Upper lobe of right lung (tissue), 1 donor: ENCODE results near the gene ATP2A1. TPM values are rescaled to one million over a fixed set of nuclear protein-coding genes. Genes with fewer than 3 reads are reported as not detected.
"Not testable (repeated sequence)": the region's sequence is repeated elsewhere in the genome, so short reads cannot be mapped to it uniquely, and the experiment has no call there.

Experiments
- ATAC-seq: fragments of 200-7000 bp; cut with Tn5 transposase; one replicate; pipeline ENCODE4 v1.9.1; 2020; ENCODE audit warnings: mild to moderate bottlenecking, moderate library complexity
- DNase-seq: peaks from one replicate; pipeline ENCODE4 v3.0.0-alpha.2; 2020
- H3K27ac ChIP-seq: fragments of 200-600 bp; one replicate; pipeline ENCODE4 v1.8.0; 2022
- H3K27me3 ChIP-seq: fragments of 200-600 bp; one replicate; pipeline ENCODE4 v1.8.0; 2022; ENCODE audit warnings: mild to moderate bottlenecking
- H3K36me3 ChIP-seq: fragments of 200-600 bp; one replicate; pipeline ENCODE4 v1.8.0; 2022
- H3K4me1 ChIP-seq: fragments of 200-600 bp; one replicate; pipeline ENCODE4 v1.8.0; 2022
- H3K4me3 ChIP-seq: fragments of 200-600 bp; one replicate; pipeline ENCODE4 v1.8.0; 2022; ENCODE audit warnings: mild to moderate bottlenecking
- H3K9me3 ChIP-seq: fragments of 200-600 bp; one replicate; pipeline ENCODE4 v1.8.0; 2022
- CTCF ChIP-seq: fragments of 200-600 bp; IDR thresholded peaks from one replicate; pipeline ENCODE4 v1.8.0; 2022; ENCODE audit warnings: antibody characterized with exemption
- intact Hi-C: fragments of 100-400 bp; cut with DNase I; formaldehyde crosslinking; loops from one replicate; pipeline ENCODE4 v1.11.0; 2022
- total RNA-seq: library from RNA; stranded (reverse); fragmentation: NEBNext Ultra II Directional; extraction: Animal tissue kit (Norgen Biotek cat#: 25700); gene quantifications from one replicate; pipeline ENCODE4 v1.2.1, GENCODE V29; 2021
- donor health status: DM: no; HTN: yes; CAD: no; lungs with severe emphysema.

The ATP2A1 gene
- total RNA-seq, 1 donor from 2014 or later, result 0.46 TPM

DNA sequence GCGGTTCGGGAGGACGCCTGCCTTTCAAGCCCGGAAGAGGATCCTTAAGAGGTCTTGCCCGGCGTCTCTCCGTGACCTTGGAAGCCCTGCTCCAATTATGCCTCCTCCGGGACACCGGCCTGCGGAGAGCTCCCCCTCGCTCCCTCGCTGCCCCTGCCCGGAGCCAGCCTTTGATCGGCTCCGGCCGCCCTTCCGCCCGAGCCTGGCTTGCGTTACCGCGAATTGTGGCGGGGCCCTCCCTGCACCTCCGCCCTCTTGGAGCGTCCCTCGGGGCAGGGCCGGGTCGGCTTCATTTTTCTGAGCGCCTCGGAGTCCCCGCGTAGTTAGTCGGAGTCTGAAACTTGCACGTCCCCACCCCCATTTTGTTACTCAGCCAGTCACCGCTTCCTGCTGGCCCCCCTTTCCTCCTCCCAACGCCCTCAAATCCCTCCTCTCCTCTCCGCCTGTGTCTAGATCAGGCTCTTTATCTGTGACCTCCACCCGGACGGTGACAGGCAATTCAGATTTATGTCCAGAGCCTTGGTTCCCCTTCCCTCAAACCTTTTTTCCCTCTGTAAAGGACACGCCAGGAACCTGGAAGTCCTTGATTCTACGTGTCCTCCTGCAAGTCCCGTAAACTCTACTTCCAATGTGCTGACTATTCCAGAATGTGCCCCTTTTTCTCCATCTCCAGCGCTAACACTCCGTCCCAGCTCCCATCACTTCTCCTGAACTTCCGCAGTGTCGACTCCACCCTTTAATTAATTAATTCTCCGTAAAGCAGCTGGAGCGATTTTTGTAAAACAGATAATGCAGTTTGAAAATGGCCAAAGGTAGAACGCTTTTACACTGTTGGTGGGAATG lies 47.3 kb downstream of the ATP2A1 start:
- Histone ChIP-seq H3K27ac (peak overlapping the region; percentile 96), H3K4me1 (peaks cover 7% of the 10 kb centered on the region), H3K4me3 (peak overlapping the region; percentile 68), H3K27me3 (no peaks in the 10 kb centered on the region), H3K36me3 (no peaks in the 10 kb centered on the region), H3K9me3 (no peaks in the 10 kb centered on the region)
- no peak for TF ChIP-seq CTCF
- DNase-seq (no peak), ATAC-seq (peak; percentile 47)
- intact Hi-C loops, result loop anchor here (10.0 kb wide), 1 partner anchor 51 kb away; the partner anchor contains the start of gene ATP2A1

GRCh38 chr16:28926284-28926683 lies 48.0 kb downstream of the ATP2A1 start:
- H3K4me3 ChIP-seq, result peak overlapping the region; percentile 68
- not testable (repeated sequence) for DNase-seq, H3K36me3 ChIP-seq, ATAC-seq, H3K27me3 ChIP-seq, H3K4me1 ChIP-seq, H3K9me3 ChIP-seq
- peak overlapping the region; percentile 96 for H3K27ac ChIP-seq
- intact Hi-C loops, result loop anchor here (10.0 kb wide), 1 partner anchor 51 kb away; the partner anchor contains the start of gene ATP2A1

DNA sequence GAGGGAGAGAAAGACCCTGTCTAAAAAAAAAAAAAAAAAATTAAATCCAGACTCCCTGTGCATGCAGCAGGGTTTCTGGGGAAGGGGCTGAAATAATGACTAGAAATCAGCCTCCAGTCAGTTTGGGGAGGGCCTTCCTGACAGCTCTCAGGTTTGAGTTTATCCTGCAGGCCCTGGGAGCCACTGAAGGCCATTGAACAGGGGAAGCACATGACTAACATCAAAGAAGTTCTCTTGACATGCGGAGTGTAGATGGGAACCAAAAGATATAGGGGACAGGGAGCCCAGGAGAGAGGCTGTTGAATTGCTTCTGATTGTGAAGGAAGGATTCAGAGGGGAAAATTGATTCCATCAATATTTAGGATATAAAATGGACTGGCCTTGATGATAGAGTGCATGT lies 49.5 kb downstream of the ATP2A1 start:
- H3K4me3 ChIP-seq, result no peak overlapping the region
- DNase-seq, result no peak
- H3K27me3 ChIP-seq, result no peaks in the 10 kb centered on the region
- no peak for ATAC-seq
- no peaks in the 10 kb centered on the region for H3K36me3 ChIP-seq
- intact Hi-C loops, result loop anchor here (10.0 kb wide), 1 partner anchor 53 kb away; the partner anchor contains the start of gene ATP2A1
- H3K27ac ChIP-seq, result no peak overlapping the region
- peaks cover 7% of the 10 kb centered on the region for H3K4me1 ChIP-seq
- no peak for TF ChIP-seq CTCF
- H3K9me3 ChIP-seq, result no peaks in the 10 kb centered on the region

DNA sequence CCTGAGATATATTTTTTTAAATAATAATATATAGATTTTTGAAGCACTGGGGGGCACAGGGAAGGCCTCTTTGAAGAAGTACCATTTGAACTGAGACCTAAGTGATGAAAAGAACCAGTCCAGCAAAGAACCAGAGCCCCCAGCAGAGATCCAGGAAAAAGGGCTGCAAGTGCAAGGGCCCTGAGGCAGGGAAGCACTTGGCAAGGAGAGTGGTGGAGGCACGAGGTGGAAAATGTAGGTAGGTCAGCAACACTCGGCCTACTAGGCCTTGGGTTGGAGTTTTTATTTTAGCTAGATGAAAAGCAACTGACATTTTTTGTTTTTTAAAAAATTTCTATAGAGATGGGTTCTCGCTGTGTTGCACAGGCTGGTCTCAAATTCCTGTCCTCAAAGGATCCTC lies 51.9 kb downstream of the ATP2A1 start:
- TF ChIP-seq CTCF, result no peak
- H3K9me3 ChIP-seq, result no peaks in the 10 kb centered on the region
- H3K4me1 ChIP-seq, result no peaks in the 10 kb centered on the region
- DNase-seq, result no peak
- H3K27ac ChIP-seq, result no peak overlapping the region
- no peak for ATAC-seq
- H3K4me3 ChIP-seq, result no peak overlapping the region
- H3K27me3 ChIP-seq, result no peaks in the 10 kb centered on the region
- H3K36me3 ChIP-seq, result no peaks in the 10 kb centered on the region
- intact Hi-C loops, result no loop called here

DNA sequence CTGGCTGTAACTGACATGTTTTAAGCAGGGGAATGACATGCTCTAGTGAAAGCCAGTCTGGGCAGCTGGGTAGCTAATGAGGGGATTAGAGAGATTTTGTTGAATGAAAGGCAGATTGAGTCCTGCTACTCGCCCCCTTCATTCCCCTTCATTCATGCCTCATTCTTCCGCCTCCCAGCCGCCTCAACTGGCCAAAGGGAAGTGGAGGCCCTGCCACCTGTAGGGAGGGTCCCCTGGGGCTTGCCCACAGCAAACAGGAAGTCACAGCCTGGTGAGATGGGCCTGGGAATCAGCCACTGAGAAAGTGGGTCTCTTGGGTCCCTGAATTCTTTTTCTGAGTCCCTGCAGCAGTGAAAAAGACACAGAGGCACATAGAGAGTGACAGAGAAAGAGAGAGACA lies 52.4 kb downstream of the ATP2A1 start:
- no peak overlapping the region for H3K27ac ChIP-seq
- no peaks in the 10 kb centered on the region for H3K9me3 ChIP-seq
- H3K36me3 ChIP-seq, result no peaks in the 10 kb centered on the region
- no peaks in the 10 kb centered on the region for H3K27me3 ChIP-seq
- TF ChIP-seq CTCF, result no peak
- H3K4me3 ChIP-seq, result no peak overlapping the region
- intact Hi-C loops, result no loop called here
- DNase-seq, result no peak
- H3K4me1 ChIP-seq, result no peaks in the 10 kb centered on the region
- no peak for ATAC-seq

- intact Hi-C loops, result no loop called here
- no peak within 1 kb of the TSS for H3K4me3 ChIP-seq
- no peak for TF ChIP-seq CTCF
- no peaks in the 10 kb centered on the region for H3K27me3 ChIP-seq
- ATAC-seq (no peak), DNase-seq (no peak)
- H3K36me3 ChIP-seq, result no peaks in the 10 kb centered on the region
- H3K9me3 ChIP-seq, result no peaks in the 10 kb centered on the region
- no peak within 1 kb of the TSS for H3K27ac ChIP-seq
- no peaks in the 10 kb centered on the region for H3K4me1 ChIP-seq
These were observed 53.5 kb downstream of the ATP2A1 start, which contains the start of gene CD19 for GRCh38 chr16:28931801-28932225. Gene CD19, plus strand, starts transcription at chr16:28931971. Its CDS starts 30 bp downstream, at chr16:28932001.
